Inflammatory macrophage treated with lipopolysaccharide for 4 hours (primary cell): ENCODE results near the gene CHRFAM7A.
"Not testable (repeated sequence)": the region's sequence is repeated elsewhere in the genome, so short reads cannot be mapped to it uniquely, and the experiment has no call there.

ENCODE experiments used
- DNase-seq: peaks from one replicate; pipeline ENCODE4 v3.0.0-alpha.2; 2020

The CHRFAM7A gene

DNA sequence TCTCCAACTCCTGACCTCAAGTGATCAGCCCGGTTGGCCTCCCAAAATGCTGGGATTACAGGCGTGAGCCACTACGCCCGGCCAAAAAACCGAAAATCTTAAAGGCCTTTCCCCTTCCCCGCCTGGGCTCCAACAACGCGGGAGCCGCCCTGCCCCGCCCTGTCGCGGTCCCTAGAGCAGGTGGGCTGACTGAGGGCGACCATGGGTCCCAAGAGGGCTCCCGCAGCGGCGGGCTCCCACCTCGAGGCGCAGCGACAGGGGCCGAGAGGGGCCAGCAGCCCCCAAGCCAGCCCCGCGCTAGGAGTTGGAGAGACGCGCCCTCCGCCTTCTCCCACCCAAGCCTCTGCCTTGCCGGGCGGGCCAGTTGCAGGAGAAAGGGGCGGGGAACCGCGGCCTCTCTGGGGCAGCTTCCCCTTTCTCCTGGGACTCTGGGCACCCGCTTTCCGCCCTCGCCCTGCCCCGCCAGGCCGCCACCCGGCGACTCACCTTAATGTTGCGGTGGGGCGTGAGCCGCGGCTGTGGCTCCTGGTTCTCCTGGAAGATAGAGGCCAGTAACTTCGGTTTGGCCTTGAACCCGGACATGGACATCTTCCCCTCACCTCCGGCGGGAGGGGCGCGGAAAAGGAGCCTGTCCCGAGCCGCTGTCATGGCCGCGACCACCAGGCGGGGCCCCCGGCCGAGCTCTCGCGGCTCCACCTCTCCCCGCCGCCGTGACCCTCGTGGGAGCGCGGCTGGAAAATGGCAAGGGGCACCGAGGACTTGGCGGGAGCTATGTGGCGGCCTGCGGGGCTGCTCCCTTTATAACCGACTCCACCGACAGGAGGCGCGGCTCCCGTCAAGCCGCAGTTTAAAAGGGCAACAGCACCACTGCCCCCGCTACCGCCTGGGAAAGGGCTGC, at the start of gene CHRFAM7A:
Gene CHRFAM7A, minus strand, starts transcription at position 775 of the 898 bp plus-strand sequence. CDS start 10,189 bp downstream, outside the sequence.
- not testable (repeated sequence) for DNase-seq

DNA sequence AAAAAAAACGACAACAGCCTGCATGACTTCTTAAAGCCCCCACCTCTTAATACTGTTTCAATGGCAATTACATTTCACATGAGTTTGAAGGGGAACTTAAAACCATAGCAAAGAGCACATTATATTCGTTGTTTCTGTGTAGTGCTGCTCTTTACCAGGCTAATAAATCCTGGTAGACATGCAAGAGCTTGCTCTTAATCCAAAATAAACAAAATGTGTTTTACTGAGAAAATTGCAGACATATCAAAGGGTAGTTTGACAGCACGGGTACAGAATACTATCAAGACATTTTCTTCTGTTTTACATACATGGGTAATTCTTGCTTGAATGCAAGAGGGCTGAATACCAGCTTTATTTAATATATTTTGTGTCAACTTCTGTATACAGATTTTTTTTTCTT, 45.0 kb upstream of the CHRFAM7A start:
- not testable (repeated sequence) for DNase-seq

DNA sequence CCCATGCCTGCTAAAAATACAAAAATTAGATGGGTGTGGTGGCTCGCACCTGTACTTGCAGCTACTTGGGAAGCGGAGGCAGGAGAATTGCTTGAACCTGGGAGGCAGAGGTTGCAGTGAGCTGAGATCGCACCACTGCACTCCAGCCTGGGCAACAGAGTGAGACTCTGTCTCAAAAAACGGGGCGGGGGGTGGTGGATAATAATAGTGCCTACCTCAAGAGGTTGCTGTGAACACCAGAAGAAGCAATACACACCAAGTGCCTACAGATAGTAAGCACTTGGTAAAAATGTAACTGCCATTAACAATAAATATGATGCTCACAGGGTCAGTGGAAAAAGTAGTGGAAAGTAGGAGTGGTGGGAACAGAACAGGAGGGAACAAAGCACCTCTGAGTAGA, 42.5 kb upstream of the CHRFAM7A start:
- DNase-seq = not testable (repeated sequence)

DNA sequence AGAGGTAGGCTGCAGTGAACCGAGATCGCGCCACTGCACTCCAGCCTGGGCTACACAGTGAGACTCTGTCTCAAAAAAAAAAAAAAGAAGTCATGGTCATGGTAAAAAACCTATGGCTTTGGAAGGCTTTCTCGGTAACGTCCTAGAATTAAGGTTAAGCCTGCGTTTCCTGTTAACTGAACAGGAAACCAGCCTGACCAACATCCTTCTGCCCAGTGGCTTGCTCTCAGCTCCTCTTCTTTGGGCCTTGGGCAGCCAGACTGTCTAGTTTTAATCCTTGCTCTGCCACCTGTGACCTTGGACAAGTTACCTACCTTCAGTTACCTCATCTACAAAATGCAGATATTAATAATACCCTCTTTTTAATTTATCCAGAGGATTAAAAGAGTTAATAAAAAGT, 27.4 kb upstream of the CHRFAM7A start:
- DNase-seq = not testable (repeated sequence)

DNA sequence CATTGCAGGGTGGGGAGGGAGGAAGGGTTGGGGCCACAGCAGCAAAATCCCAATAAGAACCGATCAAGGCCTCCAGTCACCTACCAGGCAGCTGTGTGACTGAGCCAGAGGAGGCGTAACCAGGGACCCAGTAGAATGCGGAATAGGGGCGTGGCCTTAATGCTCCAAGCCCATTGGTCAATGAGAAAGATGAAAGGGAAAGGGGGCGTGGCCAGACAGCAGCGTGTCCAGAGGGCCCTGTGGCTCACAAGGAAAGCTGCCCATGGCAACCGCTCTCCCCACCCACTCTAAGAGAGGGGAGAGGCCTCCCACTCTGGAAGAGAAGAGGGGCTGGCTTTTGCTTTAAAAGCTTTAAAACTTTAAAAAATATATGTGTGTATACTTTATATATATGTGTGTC, 20.8 kb upstream of the CHRFAM7A start, which contains the start of gene GOLGA8R:
Gene GOLGA8R, minus strand, starts transcription at position 101 of the 400 bp plus-strand sequence. Its CDS starts 98 bp downstream, at position 3.
- not testable (repeated sequence) for DNase-seq

DNA sequence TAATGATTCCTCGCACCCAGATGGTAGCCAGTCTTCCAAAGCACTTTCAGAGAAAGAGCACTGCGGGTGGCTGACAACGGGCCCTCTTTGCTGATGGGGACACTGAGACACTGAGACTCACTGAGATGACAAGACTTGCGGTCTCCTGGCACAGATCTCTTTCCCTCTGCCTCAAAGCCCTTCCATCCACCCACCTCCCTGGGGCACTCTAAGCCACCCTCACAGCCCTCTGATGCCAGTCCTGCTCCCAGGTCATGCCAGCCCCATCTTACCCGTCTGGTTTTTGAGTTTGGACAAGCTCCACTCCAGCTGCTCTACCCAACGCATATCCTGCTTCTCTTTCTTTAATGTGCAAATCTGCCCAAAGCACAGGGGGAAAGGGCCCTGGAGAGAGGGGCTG, 14.3 kb upstream of the CHRFAM7A start:
- DNase-seq = not testable (repeated sequence)

DNA sequence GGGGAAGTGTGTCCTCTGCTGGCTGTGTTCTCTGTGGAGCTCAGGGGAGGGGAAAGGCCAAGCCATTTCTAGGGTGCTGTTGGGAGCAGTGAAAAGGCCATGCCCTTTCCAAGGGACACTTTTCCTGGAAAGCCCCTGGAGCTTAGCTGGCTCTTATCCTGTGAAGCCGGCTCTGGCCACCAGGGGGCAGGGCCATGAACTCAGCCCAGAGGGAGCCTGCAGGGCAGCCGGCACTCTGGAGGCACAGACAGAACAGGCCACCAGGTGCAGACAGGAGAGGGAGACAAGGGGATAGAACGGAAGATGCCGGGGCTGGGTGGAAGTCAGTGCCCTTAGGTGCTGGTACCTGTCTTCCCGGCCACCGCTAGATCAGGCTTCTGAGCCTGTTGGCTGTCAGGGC, 5.6 kb upstream of the CHRFAM7A start:
- not testable (repeated sequence) for DNase-seq

DNA sequence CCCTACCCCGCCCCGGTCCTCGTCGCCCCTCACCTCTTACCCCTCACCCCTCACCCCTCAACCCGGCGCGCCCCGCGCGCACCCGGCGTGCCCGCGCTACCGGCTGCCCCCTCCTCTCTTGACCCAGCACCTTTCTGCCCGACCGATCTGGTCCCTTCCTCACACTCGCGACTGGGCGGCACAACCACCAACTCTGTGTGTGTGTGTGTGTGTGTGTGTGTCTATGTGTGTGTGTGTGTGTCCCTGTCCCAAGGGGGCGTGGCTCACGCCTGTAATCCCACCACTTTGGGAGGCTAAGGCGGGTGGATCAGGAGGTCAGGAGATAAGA, 288 bp upstream of the CHRFAM7A start:
- DNase-seq = not testable (repeated sequence)

DNA sequence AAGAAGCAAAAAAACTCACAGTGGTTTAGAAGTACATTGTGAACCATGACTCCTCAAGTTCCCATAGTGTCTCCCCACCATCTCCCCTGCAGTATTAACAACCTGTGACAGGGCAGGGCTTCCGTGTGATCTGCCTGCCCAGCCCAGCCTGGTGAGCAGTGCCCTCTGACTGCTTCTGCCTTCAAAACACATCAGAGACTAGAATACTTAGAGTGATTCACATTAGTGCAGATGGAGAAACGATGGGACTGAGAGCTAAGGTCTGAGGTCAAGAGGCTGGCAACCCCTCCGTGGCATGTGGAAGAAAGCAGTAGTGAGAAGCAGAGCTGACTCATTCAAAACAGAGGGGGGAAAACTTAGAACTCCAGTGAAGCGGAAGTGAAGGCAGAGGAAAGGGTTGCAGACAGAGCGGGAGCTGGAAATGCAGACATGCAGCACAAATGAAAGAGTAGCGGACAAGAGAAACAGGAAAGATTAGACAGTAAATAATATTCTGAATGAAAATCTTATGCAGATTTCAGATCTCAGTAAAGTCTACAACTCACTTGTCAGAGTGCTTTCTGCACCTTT, 6.9 kb downstream of the CHRFAM7A start:
- DNase-seq = not testable (repeated sequence)

DNA sequence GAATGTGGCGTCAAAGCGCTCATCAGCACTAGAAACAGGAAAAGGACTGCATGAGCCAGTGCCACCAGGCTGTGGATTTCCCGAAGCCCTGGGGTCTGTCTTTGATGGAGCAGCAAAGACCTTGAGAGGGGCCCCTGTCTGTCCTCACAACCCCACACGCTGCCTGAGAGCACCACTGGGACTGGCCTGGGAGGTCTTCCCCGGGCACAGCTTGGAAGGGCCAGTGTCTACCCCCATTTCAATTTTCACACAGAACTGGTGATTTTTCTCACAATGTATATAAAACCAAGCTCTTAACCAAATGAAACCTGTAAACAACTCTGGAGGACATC, 16.3 kb downstream of the CHRFAM7A start:
- DNase-seq = not testable (repeated sequence)

DNA sequence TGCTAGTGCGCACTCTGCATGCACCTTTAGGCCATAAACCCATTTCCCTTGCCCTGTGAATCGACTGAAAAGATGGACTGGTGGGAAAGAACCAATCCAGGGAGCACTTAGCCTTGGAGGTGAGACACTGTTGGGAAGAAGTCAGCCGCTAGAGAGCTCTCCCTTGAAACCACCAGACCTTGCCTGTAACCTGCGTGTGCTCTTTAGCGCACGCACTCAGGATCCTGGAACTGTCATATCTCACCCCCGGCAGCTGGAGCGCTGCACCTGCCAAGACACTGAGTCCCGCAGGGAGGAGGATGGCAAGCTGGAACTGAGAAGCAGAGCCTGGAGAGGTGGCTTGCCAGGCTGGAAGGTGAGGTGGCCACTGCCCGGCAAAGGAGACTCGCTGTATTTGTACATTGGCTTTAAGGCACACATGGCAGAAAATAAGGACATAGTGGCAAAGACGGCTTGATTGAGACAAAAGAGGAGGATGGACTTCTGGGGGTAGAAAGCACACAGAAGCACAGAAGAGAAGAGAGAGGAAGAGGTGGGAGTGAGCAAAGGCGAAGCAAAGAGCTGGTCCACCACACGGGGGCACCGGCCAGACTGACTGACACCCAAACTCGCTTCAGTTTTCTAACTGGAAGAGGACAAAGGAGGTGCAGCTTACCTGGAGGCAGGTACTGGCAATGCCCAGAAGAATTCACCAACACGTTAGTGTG, 16.8 kb downstream of the CHRFAM7A start:
- DNase-seq = not testable (repeated sequence)

DNA sequence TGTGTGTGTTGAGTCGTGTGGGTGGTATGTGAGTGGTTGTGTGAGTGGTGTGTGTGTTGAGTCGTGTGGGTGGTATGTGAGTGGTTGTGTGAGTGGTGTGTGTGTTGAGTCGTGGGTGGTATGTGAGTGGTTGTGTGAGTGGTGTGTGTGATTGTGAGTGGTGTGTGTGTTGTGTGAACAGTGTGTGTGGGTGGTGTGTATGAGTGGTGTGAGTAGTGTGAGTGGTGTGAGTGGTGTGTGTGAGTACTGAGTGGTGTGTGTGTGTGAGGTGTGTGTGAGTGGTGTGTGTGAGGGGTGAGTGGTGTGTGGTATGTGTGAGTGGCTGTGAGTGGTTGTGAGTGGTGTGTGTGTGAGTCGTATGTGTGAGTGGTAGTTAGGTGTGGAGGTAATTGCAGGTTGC, 17.5 kb downstream of the CHRFAM7A start:
- not testable (repeated sequence) for DNase-seq

DNA sequence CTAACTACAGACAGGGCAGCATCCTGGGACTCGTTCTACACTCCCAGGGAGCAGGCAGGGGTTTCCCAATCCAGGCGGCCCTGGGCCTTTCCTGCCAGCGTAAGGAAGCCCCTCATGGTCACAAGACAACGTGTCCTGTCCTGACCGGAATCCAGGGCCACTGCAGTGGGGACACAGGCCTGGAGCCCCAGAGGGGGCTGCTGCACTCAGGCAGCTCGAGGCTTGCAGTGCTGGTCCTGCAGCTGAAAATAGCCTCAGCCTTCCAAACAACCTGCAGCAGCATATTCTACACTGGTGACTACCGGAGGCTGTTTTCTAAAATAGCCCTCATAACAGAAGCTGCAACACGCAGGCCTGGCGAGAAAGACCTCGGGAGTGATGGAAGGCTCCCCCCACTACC, 18.5 kb downstream of the CHRFAM7A start:
- not testable (repeated sequence) for DNase-seq

DNA sequence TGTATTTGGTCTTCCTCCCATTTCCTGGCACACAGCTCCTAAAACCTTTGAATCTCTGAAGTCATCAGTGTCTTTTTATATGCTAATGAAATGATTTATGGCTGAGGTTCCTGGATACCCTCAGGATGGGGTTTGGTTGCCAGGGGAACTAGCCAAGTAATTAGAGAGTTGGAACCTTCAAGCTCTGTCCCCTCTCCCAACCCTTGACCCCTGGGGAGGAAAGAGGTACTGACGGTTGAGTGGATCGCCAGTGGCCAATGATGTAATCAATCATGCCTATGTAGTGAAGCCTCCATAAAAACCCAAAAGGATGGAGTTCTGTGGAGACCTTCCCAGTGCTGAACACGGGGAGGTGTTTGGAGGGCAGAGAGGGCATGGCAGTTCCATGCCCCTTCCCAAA, 25.1 kb downstream of the CHRFAM7A start:
- DNase-seq = not testable (repeated sequence)

DNA sequence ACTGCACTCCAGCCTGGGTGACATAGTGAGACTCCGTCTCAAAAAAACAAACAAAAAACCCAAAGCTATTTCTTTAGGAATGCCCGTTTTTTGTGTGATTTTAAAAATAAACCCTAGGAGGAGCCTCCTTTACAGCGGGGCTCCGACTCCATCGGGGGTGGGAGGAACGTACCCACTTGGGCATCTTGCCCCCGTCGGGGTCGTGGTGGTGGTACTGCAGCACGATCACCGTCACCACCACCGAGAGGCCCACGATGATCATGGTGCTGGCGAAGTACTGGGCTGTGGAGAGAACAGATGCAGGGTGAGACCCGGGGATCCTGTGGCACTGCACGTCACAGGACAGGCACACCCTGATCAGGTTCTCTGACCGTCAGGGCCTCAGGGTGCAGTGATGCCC, 26.1 kb downstream of the CHRFAM7A start:
- DNase-seq = not testable (repeated sequence)

DNA sequence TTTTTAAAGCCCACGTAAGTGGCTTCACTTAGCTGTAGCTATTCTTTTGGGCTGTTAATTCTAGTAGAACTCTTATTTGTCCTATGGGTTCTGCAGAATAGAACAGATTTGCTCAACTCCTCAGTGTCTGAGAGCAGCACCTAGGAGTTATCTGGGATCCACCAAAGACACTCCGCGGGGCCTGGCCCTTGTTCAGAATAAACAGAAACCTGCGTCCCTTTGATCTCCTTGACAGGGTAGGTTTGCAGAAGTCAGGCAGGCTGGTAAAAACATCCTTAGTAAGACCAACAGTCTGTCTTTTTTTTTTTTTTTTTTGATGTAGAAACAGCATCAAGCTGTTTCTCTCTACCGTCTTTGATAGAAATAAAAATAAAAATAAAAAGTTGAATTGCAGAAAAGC, 31.9 kb downstream of the CHRFAM7A start:
- not testable (repeated sequence) for DNase-seq

DNA sequence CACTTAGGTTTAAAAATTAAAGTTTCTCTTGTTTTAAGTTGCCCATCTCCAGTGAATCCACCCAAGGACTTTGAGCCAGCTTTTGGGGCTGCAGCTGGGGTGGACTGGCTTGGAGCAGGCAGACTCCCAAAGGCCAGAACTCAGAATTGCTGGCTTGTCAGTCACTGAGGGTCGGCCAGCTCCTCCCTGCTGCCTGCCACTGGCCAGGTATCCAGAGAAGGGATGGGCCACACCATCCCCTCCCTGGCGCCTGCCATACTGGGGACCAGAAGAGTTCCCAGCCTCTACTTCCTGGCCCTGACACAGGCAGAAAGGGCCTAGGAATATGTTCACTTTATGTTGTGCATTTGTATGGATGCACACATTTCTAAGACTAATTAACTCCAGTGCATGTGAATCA, 32.4 kb downstream of the CHRFAM7A start:
- not testable (repeated sequence) for DNase-seq

DNA sequence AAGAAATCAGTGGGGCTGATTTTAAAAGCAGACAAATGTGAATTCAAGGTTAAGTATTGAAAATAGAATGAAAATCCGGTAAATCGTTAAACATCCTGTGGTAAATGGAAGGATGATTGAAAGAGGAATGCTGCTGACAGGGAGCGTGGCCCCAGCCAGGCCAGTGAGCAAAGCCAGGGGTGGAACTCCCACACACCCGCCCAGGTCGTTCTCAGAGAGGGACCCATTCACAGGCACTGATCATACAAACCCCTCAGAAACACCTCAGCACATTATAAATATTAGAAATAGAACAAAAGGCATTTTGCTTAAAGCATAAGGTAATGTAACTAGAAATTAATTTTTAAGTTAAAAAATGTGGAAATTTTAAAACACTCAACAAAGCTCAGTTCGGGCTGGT, 38.3 kb downstream of the CHRFAM7A start:
- not testable (repeated sequence) for DNase-seq

DNA sequence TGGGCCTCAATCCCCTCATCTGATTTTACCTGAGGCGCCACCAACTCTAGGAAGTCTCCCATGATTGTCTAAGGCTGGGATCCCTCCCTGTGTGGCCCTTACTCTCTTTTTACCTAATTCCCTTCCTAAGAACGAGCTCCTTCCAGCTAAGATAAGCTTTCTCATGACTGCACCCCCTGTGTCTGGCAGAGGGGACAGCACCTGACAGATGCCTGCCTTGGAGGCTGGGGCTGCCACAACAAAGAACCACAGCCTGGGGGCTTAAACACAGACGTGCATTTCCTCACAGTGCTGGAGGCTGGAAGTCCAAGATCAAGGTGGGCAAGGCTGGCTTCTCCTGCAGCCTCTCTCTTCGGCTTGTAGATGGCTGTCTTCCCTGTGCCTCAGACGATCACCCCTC, 43.5 kb downstream of the CHRFAM7A start:
- not testable (repeated sequence) for DNase-seq

DNA sequence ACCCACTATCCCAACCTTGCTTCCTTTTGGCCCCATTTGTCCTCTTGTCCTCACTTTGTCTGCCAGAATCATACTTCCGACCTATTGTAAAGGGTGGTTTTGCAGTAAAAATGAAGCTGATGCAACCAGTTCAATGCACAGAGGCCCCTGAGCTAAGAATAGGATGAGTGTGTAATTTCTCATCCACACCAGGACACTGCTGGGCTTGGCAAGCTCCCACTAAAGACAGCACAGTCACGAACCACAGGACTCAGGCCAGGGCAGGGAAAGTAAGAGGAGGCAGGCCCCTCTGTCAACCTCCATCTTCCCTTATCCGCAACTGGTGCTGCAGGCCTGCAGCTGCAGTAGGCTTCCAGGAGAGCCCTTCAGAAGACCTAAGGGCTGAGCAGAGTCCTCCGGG, 56.8 kb downstream of the CHRFAM7A start:
- not testable (repeated sequence) for DNase-seq

DNA sequence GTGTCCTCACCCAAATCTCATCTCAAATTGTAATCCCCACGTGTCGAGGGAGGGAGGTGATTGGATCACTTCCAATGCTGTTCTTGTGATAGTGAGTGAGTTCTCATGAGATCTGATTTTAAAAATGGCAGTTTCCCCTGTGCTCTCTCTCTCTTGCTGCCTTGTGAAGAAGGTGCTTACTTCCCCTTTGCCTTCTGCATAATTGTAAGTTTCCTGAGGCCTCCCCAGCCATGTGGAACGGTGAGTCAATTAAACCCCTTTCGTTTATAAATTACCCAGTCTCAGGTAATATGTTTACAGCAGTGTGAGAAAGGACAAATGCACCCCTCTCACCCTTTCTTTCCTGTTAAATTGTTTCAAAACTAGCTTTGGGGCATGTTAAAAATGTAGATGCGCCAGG, 59.2 kb downstream of the CHRFAM7A start:
- DNase-seq = not testable (repeated sequence)

DNA sequence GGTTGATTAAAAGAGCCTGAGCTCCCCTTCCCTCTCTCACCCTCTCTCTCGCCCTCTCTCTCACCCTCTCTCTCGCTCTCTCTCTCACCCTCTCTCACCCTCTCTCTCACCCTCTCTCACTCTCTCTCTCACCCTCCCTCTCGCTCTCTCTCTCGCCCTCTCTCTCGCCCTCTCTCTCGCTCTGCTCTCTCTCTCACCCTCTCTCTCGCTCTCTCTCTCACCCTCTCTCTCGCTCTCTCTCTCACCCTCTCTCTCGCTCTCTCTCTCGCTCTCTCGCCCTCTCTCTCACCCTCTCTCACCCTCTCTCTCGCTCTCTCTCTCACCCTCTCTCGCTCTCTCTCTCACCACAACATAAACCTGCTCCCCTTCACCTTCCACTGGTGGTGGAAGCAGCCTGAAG, 67.2 kb downstream of the CHRFAM7A start:
- DNase-seq = not testable (repeated sequence)

DNA sequence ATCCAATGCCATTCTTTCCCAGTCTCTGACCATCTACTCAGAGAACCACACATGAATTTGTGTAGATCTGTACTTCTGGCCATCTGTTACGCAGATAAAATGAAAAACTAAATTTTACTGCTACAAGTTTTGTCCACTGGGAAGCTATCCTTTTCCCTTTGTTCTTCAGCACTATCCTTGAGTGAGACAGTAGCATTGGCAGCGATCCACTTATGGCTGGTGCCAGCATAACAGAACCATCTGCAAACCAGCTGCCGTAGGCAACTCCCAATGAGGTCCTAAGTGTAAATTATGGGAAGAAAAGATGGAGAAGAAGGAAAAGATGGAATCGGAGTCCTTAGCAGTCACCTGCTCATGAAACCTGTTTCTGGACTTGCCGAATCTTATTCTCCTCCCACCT, 72.3 kb downstream of the CHRFAM7A start:
- DNase-seq = not testable (repeated sequence)

DNA sequence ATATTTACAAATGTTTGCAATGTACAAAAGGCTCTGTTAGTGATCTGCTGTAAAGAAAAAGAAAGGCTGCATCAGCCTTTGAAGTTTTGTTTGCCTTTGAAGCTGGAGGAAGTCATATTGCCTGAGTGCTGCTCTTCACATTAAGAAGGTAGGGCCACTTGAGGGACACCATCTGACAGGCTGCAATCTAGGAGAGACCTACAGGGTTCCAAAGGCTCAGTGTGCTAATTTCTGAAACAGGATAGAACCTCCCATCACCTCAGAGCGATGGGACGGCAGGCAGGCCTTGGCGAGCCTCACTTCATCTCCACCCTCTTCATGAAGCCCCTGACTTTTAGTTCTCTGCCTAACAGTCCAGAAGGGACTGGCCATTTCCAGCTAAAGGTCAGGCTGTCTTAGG, 77.6 kb downstream of the CHRFAM7A start:
- DNase-seq = not testable (repeated sequence)
